Gastroesophageal sphincter (tissue), 2 donors: Measurements from ENCODE around the gene MTCL1.

Experiments
- POLR2A ChIP-seq, 2 donors: fragments of 450-650 bp; IDR thresholded peaks; one replicate each; pipeline ENCODE4 v1.6.1; 2017; ENCODE audit warnings: antibody characterized with exemption in 2 of 2, mild to moderate bottlenecking in 2 of 2, moderate library complexity in 1 of 2
- POLR2AphosphoS5 ChIP-seq: sonication (generic); formaldehyde crosslinking; IDR thresholded peaks from one replicate; pipeline ENCODE4 v1.6.1; 2017; ENCODE audit warnings: antibody characterized with exemption

GRCh38 chr18:8851659-8852058 lies 146.3 kb downstream of the MTCL1 start:
- TF ChIP-seq POLR2AphosphoS5 (no peak), POLR2A (IDR thresholded peaks at IDR 0.05) (no peak)
